ENCODE measurements around the gene FAM9A. TPM values are rescaled to one million over a fixed set of nuclear protein-coding genes. Genes with fewer than 3 reads are reported as not detected.
A peak's percentile ranks its signal among the peaks of the same experiment; 100 is the strongest.
"Not testable (repeated sequence)": the region's sequence is repeated elsewhere in the genome, so short reads cannot be mapped to it uniquely, and the experiment has no call there.

FAM9A gene
- total RNA-seq, 1 experiment from 2014 or later, result not detected

DNA sequence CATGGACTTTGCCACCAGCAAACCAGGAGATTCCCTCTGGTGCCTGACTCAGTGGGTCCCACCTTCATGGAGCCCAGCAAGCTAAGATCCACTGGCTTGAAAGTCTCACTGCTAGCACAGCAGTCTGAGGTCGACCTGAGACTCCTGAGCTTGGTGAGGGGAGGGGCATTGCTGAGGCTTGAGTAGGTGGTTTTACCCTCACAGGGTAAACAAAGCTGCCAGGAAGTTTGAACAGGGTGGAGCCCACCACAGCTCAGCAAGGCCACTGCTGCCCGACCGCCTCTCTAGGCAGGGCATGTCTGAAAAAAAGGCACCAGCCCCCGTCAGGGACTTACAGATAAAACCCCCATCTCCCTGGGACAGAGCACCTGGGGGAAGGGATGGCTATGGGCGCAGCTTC is 28.1 kb downstream of the FAM9A start:
- ATAC-seq (no peak), DNase-seq (no peak)
- H3F3A ChIP-seq (ENCODE audit: low read length, unreplicated experiment), result no peaks in the 10 kb centered on the region
- no TSS peak for BruUV-seq (replicated peaks)
- H4K20me1 ChIP-seq (ENCODE audit: low read length), result no peaks in the 10 kb centered on the region
- H3K27me3 ChIP-seq (ENCODE audit: low read length), result no peaks in the 10 kb centered on the region
- no peak overlapping the region for H3K4me2 ChIP-seq (ENCODE audit: low read length)
- no peaks in the 10 kb centered on the region for H3K79me2 ChIP-seq (ENCODE audit: low read length)
- intact Hi-C loops (cut with micrococcal nuclease), result no loop called here
- no peaks in the 10 kb centered on the region for H3K9me3 ChIP-seq (ENCODE audit: low read length)
- no peak overlapping the region for H3K27ac ChIP-seq (ENCODE audit: low read length)
- H3K4me1 ChIP-seq (ENCODE audit: insufficient read depth, low read length), result no peaks in the 10 kb centered on the region
- H3K9ac ChIP-seq (ENCODE audit: low read length), result no peak overlapping the region
- H3K4me3 ChIP-seq (ENCODE audit: low read length), result no peak overlapping the region
- CTCF ChIA-PET, result no interaction called here
- H3K9me2 ChIP-seq (replicated peaks; ENCODE audit: low read length), result no peaks in the 10 kb centered on the region
- POLR2A ChIA-PET (ENCODE audit: unreplicated experiment), result no interaction called here
- 0 out of 2 replicates have a peak overlapping the region, but pooled peaks have one; percentile 18 for H2AFZ ChIP-seq (ENCODE audit: low read length)
- TF ChIP-seq EZH2phosphoT487 (IDR thresholded peaks at IDR 0.05; ENCODE audit: borderline replicate concordance, low read length) (no peak), EZH2 (IDR thresholded peaks at IDR 0.05; ENCODE audit: low read length, unreplicated experiment) (no peak)
- TF ChIP-seq, protein P1, sequence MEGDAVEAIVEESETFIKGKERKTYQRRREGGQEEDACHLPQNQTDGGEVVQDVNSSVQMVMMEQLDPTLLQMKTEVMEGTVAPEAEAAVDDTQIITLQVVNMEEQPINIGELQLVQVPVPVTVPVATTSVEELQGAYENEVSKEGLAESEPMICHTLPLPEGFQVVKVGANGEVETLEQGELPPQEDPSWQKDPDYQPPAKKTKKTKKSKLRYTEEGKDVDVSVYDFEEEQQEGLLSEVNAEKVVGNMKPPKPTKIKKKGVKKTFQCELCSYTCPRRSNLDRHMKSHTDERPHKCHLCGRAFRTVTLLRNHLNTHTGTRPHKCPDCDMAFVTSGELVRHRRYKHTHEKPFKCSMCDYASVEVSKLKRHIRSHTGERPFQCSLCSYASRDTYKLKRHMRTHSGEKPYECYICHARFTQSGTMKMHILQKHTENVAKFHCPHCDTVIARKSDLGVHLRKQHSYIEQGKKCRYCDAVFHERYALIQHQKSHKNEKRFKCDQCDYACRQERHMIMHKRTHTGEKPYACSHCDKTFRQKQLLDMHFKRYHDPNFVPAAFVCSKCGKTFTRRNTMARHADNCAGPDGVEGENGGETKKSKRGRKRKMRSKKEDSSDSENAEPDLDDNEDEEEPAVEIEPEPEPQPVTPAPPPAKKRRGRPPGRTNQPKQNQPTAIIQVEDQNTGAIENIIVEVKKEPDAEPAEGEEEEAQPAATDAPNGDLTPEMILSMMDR (conservative IDR thresholded peaks at IDR 0.05; ENCODE audit: low read depth, low read length), result no peak
- no peaks in the 10 kb centered on the region for H3K36me3 ChIP-seq (ENCODE audit: low read depth, low read length)

GRCh38 chrX:8760021-8760420 is 41.2 kb downstream of the FAM9A start:
- ChIA-PET POLR2A (ENCODE audit: unreplicated experiment) (no interaction called here), CTCF (no interaction called here)
- peak overlapping the region; percentile 42; the same call in 1 of the 2 replicates for H2AFZ ChIP-seq (ENCODE audit: low read length)
- no peak overlapping the region for H3K4me3 ChIP-seq (ENCODE audit: low read length)
- H4K20me1 ChIP-seq (ENCODE audit: low read length), result no peaks in the 10 kb centered on the region
- no peaks in the 10 kb centered on the region for H3K27me3 ChIP-seq (ENCODE audit: low read length)
- H3K9ac ChIP-seq (ENCODE audit: low read length), result no peak overlapping the region
- ATAC-seq (no peak), DNase-seq (peak; percentile 28)
- H3K36me3 ChIP-seq (ENCODE audit: low read depth, low read length), result no peaks in the 10 kb centered on the region
- intact Hi-C loops (cut with micrococcal nuclease), result no loop called here
- no TSS peak for BruUV-seq (replicated peaks)
- H3K4me2 ChIP-seq (ENCODE audit: low read length), result no peak overlapping the region
- TF ChIP-seq EZH2 (IDR thresholded peaks at IDR 0.05; ENCODE audit: low read length, unreplicated experiment), result no peak
- no peak for TF ChIP-seq EZH2phosphoT487 (IDR thresholded peaks at IDR 0.05; ENCODE audit: borderline replicate concordance, low read length)
- TF ChIP-seq, protein P1 (conservative IDR thresholded peaks at IDR 0.05; ENCODE audit: low read depth, low read length), result no peak
- peaks cover 37% of the 10 kb centered on the region for H3K4me1 ChIP-seq (ENCODE audit: insufficient read depth, low read length)
- H3F3A ChIP-seq (ENCODE audit: low read length, unreplicated experiment), result peaks cover 5% of the 10 kb centered on the region
- H3K27ac ChIP-seq (ENCODE audit: low read length), result peak overlapping the region; percentile 94; the same call in 1 of the 2 replicates
- no peaks in the 10 kb centered on the region for H3K9me3 ChIP-seq (ENCODE audit: low read length)
- no peaks in the 10 kb centered on the region for H3K79me2 ChIP-seq (ENCODE audit: low read length)
- no peaks in the 10 kb centered on the region for H3K9me2 ChIP-seq (replicated peaks; ENCODE audit: low read length)

GRCh38 chrX:8758706-8759105 is 42.5 kb downstream of the FAM9A start:
- H3F3A ChIP-seq (ENCODE audit: low read length, unreplicated experiment); ATAC-seq; DNase-seq; H3K36me3 ChIP-seq (ENCODE audit: low read depth, low read length); BruUV-seq (replicated peaks); H3K27me3 ChIP-seq (ENCODE audit: low read length); H3K9me3 ChIP-seq (ENCODE audit: low read length); H3K79me2 ChIP-seq (ENCODE audit: low read length); POLR2A ChIA-PET (ENCODE audit: unreplicated experiment); intact Hi-C loops (cut with micrococcal nuclease); H3K9me2 ChIP-seq (replicated peaks; ENCODE audit: low read length); CTCF ChIA-PET; H4K20me1 ChIP-seq (ENCODE audit: low read length): not testable (repeated sequence)
- H3K4me2 ChIP-seq (ENCODE audit: low read length), result peak overlapping the region; percentile 65
- H2AFZ ChIP-seq (ENCODE audit: low read length), result 0 out of 2 replicates have a peak overlapping the region, but pooled peaks have one; percentile 21
- H3K4me1 ChIP-seq (ENCODE audit: insufficient read depth, low read length), result peaks cover 37% of the 10 kb centered on the region
- H3K4me3 ChIP-seq (ENCODE audit: low read length), result peak overlapping the region; percentile 41; the same call in 1 of the 2 replicates
- peak overlapping the region; percentile 61 for H3K9ac ChIP-seq (ENCODE audit: low read length)
- peak overlapping the region; percentile 94 for H3K27ac ChIP-seq (ENCODE audit: low read length)

DNA sequence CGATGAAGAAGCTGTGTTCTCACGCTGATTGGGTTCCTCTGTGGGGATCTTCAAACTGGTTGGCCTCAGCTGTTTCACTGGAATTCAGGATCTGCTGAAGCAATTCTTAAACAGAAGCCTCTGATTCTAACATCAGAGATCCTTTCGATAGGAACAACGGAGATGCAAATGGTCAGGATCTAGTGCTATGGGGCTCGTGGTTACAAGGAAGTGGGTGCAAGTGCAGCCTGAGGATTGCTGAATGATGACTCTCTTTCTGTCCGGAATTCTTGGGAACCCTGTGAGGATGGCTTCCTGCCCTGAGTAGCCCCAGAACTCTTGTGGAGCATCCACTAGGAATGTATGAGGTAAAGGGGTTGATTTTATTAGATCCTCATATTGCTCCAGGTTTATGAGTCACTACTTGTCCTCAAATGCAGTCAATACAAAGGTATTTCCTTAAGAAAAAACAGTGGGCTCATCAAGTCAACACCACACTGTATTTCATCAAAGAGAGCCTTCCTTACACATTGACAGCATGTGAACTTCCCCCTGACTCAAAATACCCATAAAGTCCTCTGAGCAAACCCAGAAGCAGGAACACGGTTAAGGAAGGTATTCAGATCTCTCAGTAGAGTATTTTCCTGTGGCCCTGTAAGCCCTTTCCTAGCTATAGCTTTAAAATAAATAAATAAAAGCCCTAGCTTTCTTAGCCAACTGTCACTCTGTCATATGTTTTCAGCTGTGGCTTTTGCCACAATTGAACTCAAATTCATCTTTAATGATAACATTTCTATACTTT is 43.4 kb downstream of the FAM9A start:
- H3K36me3 ChIP-seq (ENCODE audit: low read depth, low read length); POLR2A ChIA-PET (ENCODE audit: unreplicated experiment); intact Hi-C loops (cut with micrococcal nuclease); H3F3A ChIP-seq (ENCODE audit: low read length, unreplicated experiment); BruUV-seq (replicated peaks); H3K27me3 ChIP-seq (ENCODE audit: low read length); H3K9me2 ChIP-seq (replicated peaks; ENCODE audit: low read length); CTCF ChIA-PET; H4K20me1 ChIP-seq (ENCODE audit: low read length); H3K9me3 ChIP-seq (ENCODE audit: low read length); H3K79me2 ChIP-seq (ENCODE audit: low read length): not testable (repeated sequence)
- peak; percentile 91 for ATAC-seq
- DNase-seq, result peak; percentile 77
- 0 out of 2 replicates have a peak overlapping the region, but pooled peaks have one; percentile 21 for H2AFZ ChIP-seq (ENCODE audit: low read length)
- peak overlapping the region; percentile 94 for H3K27ac ChIP-seq (ENCODE audit: low read length)
- peaks cover 37% of the 10 kb centered on the region for H3K4me1 ChIP-seq (ENCODE audit: insufficient read depth, low read length)
- H3K9ac ChIP-seq (ENCODE audit: low read length), result peak overlapping the region; percentile 61
- peak overlapping the region; percentile 41; the same call in 1 of the 2 replicates for H3K4me3 ChIP-seq (ENCODE audit: low read length)
- H3K4me2 ChIP-seq (ENCODE audit: low read length), result peak overlapping the region; percentile 65

Data from PC-3 (cell line).